Fibroblast of mammary gland (primary cell): Measurements from ENCODE around the gene EVI5.
A peak's percentile ranks its signal among the peaks of the same experiment; 100 is the strongest.

Experiments used
- DNase-seq: peaks from one replicate; pipeline ENCODE4 v3.0.0-alpha.2; 2010; ENCODE audit warnings: low read depth
- H3K4me3 ChIP-seq: 2 replicates; pipeline ENCODE4 v1.5.1; 2011; ENCODE audit warnings: low read depth, mild to moderate bottlenecking, low read length, moderate library complexity; ENCODE audit not compliant: control insufficient read depth
- CTCF ChIP-seq: conservative IDR thresholded peaks from 2 replicates; pipeline ENCODE4 v1.5.1; 2011; ENCODE audit warnings: low read depth, low read length, inconsistent platforms; ENCODE audit not compliant: control insufficient read depth, insufficient read depth

EVI5 gene

GRCh38 chr1:92701147-92701546 lies 83.8 kb downstream of the EVI5 start:
- no peak for TF ChIP-seq CTCF
- peak; percentile 40 for DNase-seq
- no peak overlapping the region for H3K4me3 ChIP-seq

- H3K4me3 ChIP-seq, result no peak overlapping the region
- no peak for TF ChIP-seq CTCF
- no peak for DNase-seq
Observed at GRCh38 chr1:92698932-92699331, 86.0 kb downstream of the EVI5 start.

- no peak for TF ChIP-seq CTCF
- H3K4me3 ChIP-seq, result no peak overlapping the region
- DNase-seq, result no peak
Observed at GRCh38 chr1:92695104-92695503, 89.8 kb downstream of the EVI5 start.

- no peak for TF ChIP-seq CTCF
- no peak overlapping the region for H3K4me3 ChIP-seq
- DNase-seq, result no peak
Observed at GRCh38 chr1:92691925-92692324, 93.0 kb downstream of the EVI5 start.

GRCh38 chr1:92690212-92690906 lies 94.5 kb downstream of the EVI5 start:
- no peak for DNase-seq
- H3K4me3 ChIP-seq, result no peak overlapping the region
- no peak for TF ChIP-seq CTCF

- peak; percentile 2 for DNase-seq
- TF ChIP-seq CTCF, result no peak
- no peak overlapping the region for H3K4me3 ChIP-seq
Observed at GRCh38 chr1:92679980-92680379, 104.9 kb downstream of the EVI5 start.

GRCh38 chr1:92663775-92664174 lies 121.1 kb downstream of the EVI5 start:
- no peak for TF ChIP-seq CTCF

More at GRCh38 chr1:92663775-92664174, 121.1 kb downstream of the EVI5 start:
- no peak for DNase-seq
- no peak overlapping the region for H3K4me3 ChIP-seq
